Stimulated activated CD8-positive, alpha-beta memory T cell treated with anti-CD3 and anti-CD28 coated beads, Interleukin-4, amount 100 ng/mL, for 1 hour (primary cell): Measurements from ENCODE around the gene BICDL1.

Source experiments
- DNase-seq, 2 donors: peaks; one replicate each; pipeline ENCODE4 v3.0.0-alpha.2; 2020; ENCODE audit warnings: low read depth in 2 of 2, low spot score in 1 of 2

The BICDL1 gene

DNA sequence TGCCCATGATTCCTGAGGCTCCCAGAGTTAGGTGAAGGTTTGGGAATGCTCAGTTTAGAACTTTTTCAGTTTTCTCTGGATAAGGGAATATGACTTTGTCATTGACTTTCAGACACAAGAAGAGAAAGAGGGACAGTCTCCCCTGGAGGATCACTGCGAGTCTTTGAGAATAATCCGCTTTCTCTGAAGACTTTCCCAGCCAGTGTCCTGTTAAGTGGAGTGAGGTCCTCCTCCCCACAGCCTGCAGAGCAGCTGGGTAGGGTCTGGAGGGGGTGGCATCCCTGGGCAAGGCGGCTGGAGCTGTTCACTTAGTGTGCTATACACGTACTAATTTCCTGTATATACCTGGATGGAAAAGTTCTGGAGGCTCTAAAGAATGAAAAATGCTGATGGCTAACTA, 136.0 kb downstream of the BICDL1 start:
- no peak for DNase-seq

DNA sequence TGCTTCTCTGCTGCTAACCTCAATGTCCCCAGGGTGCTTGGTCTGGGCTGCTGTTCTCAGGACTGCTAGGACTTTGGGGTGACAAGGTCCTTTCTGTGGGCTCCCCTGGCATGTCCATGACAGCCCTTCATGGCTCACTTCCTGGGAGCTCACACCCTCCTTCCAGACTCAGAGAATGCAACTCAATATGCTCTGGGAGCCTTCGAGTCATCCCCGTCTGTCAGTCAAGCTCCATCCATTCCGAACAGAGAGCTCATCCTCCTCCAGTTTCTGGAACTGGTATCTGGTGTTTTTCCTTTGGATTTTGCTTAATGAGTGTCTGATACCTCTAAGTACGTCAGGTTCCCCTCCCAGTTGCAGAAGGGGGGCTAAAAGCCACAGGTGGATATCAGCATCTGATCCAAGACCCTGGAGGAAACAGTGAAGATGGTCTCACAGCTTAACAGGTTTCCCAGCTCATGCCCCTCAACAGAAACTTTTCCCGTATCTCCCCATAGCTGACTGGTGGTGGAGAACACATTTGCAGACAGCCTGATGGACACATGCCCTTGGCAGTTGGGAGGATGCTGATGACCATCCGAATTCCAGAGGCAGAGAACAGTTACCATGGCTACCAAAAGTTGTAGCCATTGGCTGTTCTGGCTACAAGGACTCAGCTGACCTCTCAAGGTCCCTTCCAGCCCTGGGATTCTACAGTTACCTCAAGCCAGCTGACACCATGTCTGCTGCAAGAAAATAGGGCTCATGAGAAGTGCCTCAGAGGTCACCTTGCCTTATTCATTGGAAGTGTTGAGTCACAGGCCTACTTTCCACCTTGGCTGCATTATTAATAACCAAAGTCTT, 137.0 kb downstream of the BICDL1 start:
- DNase-seq = no peak

DNA sequence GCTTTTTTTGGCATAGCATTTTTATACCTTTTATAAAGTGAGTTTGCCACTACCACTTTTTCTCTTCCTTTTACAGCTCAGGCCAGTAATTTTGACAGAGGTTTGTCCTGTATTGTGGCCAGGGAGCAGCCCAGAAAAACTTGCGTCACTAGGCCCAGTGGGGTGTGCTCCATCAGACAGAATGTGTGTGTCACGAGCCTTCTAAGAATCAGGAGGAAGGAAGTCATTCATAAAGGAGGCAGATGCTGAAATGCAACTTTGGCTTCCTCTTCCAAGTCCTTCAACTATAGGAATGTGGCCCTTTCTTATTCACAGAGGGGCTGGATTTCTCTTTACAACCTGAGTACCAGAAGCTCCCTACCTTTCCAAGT, 137.6 kb downstream of the BICDL1 start:
- DNase-seq = no peak

DNA sequence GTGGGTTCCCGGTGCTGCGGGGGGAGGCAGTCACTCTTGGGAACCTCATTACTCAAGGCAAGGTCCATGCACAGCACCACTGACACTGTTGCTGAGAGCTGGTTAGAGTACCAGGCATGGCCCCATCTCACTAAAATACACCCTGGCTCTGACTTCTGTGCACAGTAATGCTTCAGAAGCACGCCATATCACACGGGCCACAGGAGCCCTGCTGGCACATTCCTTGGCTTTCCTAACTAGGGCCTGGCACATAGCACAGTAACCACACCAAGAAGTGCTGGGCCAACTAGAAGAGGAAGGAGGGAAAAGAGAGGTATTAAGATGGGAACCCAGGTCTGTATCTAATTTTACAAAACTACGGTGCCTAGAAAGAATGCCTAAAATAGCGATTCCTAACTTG, 141.0 kb downstream of the BICDL1 start:
- no peak for DNase-seq

DNA sequence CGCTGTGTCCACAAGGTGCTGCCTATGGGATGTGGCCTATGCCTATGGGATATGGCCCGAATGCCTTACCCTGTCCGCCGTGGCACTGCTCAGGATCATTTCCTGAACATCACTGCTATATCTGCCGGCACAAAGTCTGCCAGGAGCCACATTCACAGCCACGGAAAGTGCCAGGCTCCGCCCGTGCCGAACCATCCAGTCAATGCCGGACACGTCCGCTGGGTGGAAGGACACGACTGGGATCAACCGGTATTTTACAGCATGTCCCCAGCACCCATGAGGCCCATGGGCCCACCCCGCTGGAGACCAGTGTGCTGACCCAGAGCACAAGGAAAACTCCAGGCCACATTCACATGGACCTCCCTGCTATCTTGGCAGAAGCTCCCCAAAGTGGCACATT, 142.1 kb downstream of the BICDL1 start:
- DNase-seq = no peak

DNA sequence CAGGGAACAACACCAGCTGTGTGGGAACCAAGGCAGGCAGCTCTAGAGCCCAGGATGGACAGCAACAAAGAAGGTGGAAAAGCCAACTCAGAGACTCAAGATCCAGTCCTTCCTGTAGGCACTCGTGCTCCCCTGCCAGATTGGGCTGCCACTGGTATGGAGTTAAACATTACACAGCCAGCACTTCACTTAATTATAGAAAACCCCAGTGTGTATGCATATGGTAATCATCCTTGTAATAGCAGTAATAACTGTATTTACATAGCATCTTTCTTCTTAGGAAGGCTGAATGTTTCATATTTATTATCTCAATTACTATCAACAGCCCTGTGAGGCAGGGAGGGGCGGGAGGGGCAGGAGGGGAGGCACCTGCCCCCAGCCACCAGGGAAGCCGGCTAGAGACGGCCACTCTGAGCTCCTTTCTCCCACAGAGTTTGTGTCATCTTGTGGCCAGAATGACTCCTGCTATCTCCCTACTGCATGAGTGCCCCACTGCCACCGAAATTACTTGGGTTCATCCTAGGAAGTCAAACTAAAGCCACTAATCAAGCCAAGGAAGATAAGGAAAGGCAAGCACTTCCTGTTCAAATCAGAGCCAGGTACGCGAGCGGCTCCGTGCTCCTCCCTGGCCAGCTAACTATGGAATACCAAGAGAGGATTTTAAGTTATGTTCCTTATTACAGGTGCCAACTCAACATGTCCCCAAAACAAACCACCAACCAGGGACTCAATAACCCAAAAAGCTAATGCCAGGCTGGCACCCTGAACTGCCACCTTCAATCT, 143.2 kb downstream of the BICDL1 start:
- DNase-seq = no peak

DNA sequence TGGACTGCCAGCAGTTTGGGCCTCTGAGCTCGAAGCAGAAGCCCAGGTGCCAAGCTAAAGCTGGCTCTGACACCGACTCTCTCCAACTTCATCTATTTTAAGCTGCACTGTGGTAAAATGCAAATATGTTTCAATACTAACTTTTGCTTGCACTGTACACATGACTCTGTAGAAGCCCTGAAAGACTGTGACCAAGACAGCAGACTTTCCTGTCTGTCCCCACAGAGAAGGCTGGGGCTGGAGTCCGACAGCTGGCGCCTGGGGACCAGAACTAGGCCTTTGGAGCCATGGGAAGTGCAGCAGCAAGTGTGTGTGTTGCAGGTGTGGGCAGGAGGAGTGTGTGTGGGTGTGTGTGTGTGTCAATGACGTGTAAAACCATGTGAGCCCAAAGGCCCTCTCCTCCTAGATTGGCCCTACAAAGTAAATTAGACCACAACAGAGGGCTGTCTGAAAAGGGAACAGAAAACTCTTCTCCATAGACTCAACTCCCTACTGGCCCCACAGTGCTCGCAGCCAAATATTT, 143.9 kb downstream of the BICDL1 start:
- no peak for DNase-seq

DNA sequence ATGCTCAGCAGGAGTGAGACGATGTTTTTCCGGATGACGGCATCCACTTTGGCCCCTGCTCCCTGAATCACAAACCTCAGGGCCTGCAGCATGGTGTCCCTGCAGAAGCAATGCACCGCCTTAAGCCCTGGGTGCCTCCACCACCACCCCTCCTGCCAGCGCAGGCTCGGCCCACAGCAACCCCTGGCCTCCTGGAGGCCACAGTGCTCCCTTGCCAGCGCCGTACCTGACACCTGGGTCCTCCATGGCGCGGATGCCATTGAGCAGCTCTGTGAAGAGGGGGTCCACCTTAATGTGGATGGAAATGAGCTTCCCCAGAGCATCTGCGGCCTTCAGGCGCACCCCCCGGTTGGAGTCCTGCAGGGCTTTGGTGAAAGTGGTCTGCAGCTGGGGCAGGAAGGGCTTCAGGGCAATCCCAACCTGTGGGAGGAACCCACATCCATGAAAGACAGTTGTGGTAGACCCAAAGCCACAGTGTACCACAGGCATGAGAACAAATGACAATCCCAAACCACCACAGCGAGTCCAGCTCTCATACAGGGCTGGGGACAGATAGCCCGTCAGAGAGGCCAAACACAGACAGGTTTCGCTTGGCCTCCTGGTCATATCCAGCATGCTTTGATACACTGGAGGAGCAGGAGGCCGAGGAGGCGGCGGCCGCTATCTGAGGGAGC, 145.4 kb downstream of the BICDL1 start:
- DNase-seq = no peak

DNA sequence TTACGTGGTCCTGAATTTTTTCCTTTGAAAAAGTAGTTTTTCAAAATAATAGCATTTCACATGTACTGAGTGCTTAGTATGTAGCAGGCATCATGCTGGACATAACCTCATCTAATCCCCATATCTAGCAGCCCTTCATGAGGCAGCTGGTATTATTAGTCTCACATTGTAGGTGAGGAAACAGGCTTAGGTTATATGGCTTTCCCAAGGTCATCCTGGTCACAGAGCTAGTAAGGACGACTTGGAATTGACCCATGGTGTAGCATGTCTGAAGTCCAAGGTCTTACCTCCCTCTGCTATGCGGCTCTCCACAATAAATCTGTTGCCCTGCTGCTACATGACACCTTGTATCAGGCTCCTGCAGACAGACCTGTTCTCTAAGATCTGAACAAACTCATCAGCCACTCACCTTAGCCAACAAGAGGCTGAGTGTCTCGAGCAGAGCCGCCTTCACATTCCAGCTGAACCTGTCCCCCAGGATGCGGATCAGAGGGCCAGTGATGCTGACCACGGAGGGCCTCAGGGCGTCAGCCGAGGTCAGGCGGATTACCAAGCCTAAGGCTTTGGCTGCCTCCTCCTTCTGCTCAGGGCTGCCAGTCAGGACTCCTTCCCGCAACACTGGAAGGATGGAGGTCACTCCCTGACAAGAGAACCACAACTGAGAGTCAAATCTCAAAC, 147.2 kb downstream of the BICDL1 start:
- no peak for DNase-seq

DNA sequence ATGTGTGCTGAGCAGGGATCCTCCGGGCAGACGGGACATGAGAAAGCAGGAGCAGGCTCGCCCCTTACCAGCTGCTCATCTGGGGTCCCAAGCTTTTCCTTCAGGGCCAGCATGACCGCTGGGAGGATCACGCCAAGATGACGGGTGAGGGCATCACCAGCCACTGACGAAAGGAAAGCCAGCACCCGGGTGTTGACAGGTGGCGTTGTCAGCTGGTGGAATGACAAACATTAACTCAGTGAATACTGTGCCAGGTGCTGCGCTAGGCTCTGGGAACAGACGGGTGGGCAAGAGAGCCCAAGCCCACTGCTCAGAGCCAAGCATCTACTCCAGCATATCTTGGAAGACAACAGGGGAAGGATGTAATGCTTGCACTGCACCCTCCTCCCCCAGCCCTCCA, 148.8 kb downstream of the BICDL1 start:
- no peak for DNase-seq

DNA sequence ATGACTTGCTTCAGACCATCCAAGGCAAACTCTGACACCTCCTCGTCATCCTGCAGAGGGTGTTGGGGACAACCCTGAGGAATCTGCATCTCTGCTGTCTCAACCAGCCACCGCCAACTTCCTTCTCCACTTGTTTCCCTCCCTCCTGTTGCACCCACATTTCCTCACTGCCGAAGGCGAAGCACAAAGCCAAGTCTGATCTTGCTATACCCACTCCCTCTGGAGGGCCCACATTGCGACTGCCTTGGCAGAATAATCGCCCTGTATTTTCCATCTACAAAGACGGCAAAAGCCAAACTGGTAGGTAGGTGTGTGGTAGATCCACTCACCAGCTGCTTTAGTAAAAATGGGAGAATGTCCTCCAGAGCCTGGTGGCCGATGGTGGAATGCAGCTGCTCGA, 149.3 kb downstream of the BICDL1 start:
- no peak for DNase-seq

DNA sequence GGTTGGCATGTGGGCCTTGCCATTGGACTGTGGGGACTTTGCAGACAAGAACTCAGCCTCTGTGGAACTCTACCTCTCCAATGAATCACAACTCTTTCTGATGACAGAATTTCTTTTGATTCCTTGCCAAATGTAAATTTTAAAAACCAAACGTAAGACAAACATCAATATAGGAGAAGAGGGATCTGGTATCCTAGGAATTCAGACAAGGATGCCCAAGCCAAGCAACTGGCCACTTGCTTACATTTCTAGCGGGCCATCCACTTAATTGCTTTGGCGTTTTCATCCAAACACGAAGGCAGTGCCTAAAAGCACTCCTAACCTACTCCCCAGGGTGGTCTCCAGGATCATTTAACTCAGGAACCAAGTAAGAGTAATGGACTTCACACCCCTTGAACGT, 150.9 kb downstream of the BICDL1 start:
- no peak for DNase-seq

DNA sequence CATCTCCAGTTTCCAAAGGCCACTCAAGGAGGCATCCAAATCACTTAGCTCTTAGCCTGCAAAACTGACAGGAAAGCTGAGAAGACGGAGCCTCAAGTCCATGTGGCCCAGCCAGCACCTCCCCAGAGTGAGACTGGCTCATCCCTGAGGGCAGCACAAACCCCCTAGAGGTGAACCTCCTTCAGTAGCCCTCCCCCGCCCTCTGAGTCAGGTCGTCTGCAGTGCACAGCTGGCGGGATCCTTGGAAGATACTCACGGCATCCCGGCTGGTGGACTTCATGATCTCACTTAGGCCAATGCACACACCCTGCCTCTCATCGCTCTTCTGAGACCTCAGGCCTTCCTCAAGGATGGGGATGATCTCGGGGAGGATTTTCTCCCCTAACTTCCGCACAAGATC, 151.6 kb downstream of the BICDL1 start:
- no peak for DNase-seq

DNA sequence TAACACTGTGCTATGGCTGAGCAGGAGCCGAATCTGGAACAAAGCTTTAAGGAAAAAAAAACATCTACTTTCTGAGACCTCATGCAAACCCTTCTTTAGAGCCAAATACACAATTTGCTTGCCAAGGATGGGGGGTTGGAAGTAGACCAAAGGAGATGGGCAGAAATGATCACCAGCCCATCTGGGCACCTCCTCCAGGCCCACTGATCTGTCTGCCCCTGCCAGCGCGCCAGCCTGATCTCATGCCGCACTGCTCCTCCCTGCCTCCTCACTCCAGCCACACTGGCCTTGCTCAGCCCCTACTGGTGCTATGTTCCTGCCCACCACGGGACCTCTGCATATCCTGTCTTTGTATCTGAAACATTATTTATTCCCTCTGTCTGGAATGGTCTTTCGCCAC, 152.3 kb downstream of the BICDL1 start:
- no peak for DNase-seq

DNA sequence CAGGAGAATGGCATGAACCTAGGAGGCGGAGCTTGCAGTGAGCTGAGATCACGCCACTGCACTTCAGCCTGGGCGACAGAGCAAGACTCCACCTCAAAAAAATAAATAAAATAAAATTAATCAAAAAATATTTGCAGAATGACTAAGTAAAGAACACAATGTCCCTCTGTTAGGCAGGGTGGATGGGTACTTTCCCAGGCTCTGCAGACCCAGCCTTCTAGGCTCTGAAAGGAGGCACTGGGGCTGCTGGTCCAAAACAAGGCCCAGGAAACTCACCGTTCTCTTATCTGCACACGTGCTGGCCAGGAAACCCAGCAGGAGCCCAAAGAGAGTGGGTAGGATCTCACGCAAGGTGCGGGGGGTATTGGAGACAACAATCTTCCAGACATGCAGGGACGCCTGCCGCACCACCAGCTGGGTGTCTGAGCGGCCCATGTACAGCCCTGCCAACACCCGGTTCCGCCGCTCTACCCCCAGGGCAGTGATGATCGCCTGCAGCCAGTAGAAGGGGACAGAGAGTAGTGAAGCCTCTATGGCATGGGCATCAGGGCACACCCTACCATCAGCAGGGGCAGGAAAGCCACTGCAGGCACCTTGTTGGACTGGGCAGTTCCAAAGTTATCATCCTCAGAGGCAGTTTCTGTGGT, 153.3 kb downstream of the BICDL1 start:
- no peak for DNase-seq
